ENCODE measurements around the gene ZNF438.

DNA sequence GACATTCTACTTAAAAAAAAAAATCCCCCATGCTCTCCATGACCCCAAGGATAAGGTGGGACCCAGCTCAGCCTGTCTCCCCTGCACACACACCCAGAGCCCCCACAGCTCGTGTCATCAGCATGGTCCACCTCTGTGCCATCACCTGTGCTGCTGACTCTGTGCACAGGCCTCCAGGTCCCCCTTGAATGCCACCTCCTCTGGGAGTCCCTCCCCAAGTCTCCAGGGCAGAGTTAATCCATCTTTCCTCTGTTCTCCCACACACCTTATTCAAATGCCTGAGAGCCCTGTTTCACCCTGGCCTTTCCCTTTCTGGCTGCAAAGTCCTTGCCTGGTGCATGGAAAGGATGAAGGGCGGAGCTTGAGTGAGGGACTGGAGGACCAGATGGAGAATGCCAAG, 208.0 kb downstream of the ZNF438 start:
- TF ChIP-seq, protein P1, sequence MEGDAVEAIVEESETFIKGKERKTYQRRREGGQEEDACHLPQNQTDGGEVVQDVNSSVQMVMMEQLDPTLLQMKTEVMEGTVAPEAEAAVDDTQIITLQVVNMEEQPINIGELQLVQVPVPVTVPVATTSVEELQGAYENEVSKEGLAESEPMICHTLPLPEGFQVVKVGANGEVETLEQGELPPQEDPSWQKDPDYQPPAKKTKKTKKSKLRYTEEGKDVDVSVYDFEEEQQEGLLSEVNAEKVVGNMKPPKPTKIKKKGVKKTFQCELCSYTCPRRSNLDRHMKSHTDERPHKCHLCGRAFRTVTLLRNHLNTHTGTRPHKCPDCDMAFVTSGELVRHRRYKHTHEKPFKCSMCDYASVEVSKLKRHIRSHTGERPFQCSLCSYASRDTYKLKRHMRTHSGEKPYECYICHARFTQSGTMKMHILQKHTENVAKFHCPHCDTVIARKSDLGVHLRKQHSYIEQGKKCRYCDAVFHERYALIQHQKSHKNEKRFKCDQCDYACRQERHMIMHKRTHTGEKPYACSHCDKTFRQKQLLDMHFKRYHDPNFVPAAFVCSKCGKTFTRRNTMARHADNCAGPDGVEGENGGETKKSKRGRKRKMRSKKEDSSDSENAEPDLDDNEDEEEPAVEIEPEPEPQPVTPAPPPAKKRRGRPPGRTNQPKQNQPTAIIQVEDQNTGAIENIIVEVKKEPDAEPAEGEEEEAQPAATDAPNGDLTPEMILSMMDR (conservative IDR thresholded peaks at IDR 0.05 in 1 of 2, IDR thresholded peaks at IDR 0.05 in 1 of 2; ENCODE audit: extremely low read depth in 1 of 2, insufficient read depth in 1 of 2, low read depth in 1 of 2, low read length in 2 of 2): no peak
- TF ChIP-seq EZH2 (IDR thresholded peaks at IDR 0.05; ENCODE audit: borderline replicate concordance, low read length): no peak
